ENCODE results near the gene TAF12.
"Not testable (repeated sequence)": the region's sequence is repeated elsewhere in the genome, so short reads cannot be mapped to it uniquely, and the experiment has no call there.

The TAF12 gene

DNA sequence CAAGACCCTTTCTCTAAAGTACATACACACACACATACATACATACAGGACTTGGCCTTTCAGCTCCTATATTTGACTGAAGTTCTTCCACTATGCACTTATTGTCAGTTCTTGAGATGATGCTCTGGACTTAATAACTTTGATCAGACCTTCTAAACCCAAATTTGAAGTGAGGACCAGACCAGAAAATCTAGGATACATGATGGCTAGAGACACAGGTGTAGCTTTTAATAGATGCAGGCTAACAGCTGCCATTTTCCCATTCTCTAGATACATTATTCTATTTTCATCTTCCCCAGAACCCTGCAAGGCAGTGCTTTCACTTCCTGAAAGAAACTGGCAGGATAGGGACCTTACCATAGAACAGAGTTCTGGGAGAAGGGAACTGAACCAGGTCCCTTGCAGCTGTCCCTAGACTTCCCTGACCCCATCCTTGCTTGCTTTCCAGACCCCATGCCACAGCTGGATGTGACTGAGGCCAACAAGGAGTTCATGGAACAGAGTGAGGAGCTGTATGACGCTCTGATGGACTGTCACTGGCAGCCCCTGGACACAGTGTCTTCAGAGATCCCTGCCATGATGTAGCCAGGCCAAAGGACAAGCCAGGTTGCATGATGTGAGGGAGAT, 65.7 kb downstream of the TAF12 start:
- Histone ChIP-seq H3K79me2 (ENCODE audit: low read length) (peaks cover 34% of the 10 kb centered on the region), H3K4me1 (ENCODE audit: low read length) (peaks cover 12% of the 10 kb centered on the region), H3K4me3 (ENCODE audit: low read length) (no peak overlapping the region), H3K9ac (ENCODE audit: low read length) (no peak overlapping the region), H3K27ac (ENCODE audit: low read length) (peak overlapping the region; percentile 76), H4K20me1 (ENCODE audit: insufficient read depth, low read length) (peaks cover 28% of the 10 kb centered on the region), H3K9me3 (ENCODE audit: insufficient read depth, low read length) (no peaks in the 10 kb centered on the region), H2AFZ (ENCODE audit: low read depth, low read length) (no peak overlapping the region), H3K4me2 (ENCODE audit: low read length) (no peak overlapping the region), H3K36me3 (replicated peaks; ENCODE audit: low read depth, low read length) (peaks cover 36% of the 10 kb centered on the region), H3K27me3 (ENCODE audit: low read depth, low read length) (no peaks in the 10 kb centered on the region)
- no peak for TF ChIP-seq EZH2phosphoT487 (IDR thresholded peaks at IDR 0.05; ENCODE audit: low read depth)
- TF ChIP-seq, protein P1, sequence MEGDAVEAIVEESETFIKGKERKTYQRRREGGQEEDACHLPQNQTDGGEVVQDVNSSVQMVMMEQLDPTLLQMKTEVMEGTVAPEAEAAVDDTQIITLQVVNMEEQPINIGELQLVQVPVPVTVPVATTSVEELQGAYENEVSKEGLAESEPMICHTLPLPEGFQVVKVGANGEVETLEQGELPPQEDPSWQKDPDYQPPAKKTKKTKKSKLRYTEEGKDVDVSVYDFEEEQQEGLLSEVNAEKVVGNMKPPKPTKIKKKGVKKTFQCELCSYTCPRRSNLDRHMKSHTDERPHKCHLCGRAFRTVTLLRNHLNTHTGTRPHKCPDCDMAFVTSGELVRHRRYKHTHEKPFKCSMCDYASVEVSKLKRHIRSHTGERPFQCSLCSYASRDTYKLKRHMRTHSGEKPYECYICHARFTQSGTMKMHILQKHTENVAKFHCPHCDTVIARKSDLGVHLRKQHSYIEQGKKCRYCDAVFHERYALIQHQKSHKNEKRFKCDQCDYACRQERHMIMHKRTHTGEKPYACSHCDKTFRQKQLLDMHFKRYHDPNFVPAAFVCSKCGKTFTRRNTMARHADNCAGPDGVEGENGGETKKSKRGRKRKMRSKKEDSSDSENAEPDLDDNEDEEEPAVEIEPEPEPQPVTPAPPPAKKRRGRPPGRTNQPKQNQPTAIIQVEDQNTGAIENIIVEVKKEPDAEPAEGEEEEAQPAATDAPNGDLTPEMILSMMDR (IDR thresholded peaks at IDR 0.05; ENCODE audit: low read depth, low read length) = no peak

DNA sequence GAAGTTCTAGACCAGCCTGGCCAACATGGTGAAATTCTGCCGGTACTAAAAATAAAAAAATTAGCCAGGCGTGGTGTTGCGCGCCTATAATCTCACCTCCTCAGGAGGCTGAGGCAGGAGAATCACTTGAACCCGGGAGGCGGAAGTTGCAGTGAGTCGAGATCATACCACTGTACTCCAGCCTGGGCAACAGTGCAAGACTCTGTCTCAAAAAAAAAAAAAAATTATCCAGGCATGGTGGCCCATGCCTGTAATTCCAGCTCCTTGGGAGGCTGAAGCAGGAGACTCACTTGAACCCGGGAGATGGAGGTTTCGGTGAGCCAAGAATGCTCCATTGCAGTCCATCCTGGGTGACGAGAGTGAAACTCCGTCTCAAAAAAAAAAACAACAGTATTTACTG, 69.3 kb downstream of the TAF12 start:
- Histone ChIP-seq H3K27me3 (ENCODE audit: low read depth, low read length) (no peaks in the 10 kb centered on the region), H3K9ac (ENCODE audit: low read length) (no peak overlapping the region), H3K9me3 (ENCODE audit: insufficient read depth, low read length) (no peaks in the 10 kb centered on the region), H3K4me2 (ENCODE audit: low read length) (no peak overlapping the region), H3K27ac (ENCODE audit: low read length) (no peak overlapping the region), H3K79me2 (ENCODE audit: low read length) (no peaks in the 10 kb centered on the region), H2AFZ (ENCODE audit: low read depth, low read length) (no peak overlapping the region), H3K36me3 (replicated peaks; ENCODE audit: low read depth, low read length) (peaks cover 10% of the 10 kb centered on the region), H3K4me1 (ENCODE audit: low read length) (peaks cover under 1% of the 10 kb centered on the region; the same call in 1 of the 2 replicates), H3K4me3 (ENCODE audit: low read length) (no peak overlapping the region), H4K20me1 (ENCODE audit: insufficient read depth, low read length) (0 out of 2 replicates have a peak, but pooled peaks cover 4% of the 10 kb centered on the region)
- TF ChIP-seq, protein P1 (IDR thresholded peaks at IDR 0.05; ENCODE audit: low read depth, low read length) = no peak
- TF ChIP-seq EZH2phosphoT487 (IDR thresholded peaks at IDR 0.05; ENCODE audit: low read depth) = no peak

DNA sequence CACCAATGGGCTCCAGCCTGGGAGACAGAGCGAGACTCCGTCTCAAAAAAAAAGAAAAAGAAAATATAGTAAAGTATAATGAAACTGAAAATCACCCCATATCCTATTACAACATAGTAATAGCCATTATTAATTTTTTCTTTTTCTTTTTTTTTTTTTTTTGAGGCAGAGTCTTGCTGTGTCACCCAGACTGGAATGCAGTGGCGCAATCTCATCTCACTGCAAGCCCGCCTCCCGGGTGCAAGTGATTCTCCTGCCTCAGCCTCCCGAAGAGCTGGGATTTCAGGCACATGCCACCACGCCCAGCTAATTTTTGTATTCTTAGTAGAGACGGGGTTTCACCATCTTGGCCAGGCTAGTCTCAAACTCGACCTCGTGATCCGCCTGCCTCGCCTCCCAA, 70.0 kb downstream of the TAF12 start:
- H3K36me3 ChIP-seq (replicated peaks; ENCODE audit: low read depth, low read length); H3K9ac ChIP-seq (ENCODE audit: low read length); H3K4me1 ChIP-seq (ENCODE audit: low read length); H2AFZ ChIP-seq (ENCODE audit: low read depth, low read length); H3K27ac ChIP-seq (ENCODE audit: low read length); H4K20me1 ChIP-seq (ENCODE audit: insufficient read depth, low read length); H3K27me3 ChIP-seq (ENCODE audit: low read depth, low read length); H3K4me3 ChIP-seq (ENCODE audit: low read length); H3K79me2 ChIP-seq (ENCODE audit: low read length); H3K9me3 ChIP-seq (ENCODE audit: insufficient read depth, low read length); H3K4me2 ChIP-seq (ENCODE audit: low read length): not testable (repeated sequence)

DNA sequence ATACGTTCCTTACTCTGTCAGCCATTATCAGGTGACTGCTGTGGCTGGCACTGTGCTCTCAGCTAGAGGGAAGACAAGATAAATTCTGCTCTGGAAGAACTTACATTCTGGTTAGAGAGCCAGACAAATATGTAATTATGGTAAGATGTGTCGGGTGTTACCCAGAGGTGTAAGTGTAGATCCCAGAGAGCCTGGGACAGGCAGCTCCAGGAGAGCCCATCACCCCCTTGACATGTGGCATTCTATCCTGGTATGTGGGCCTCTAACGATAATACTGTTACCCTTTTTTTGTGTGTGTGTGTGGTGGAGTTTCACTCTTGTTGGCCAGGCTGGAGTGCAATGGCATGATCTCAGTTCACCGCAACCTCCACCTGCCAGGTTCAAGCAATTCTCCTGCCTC, 71.0 kb downstream of the TAF12 start:
- no peak overlapping the region for H3K4me3 ChIP-seq (ENCODE audit: low read length)
- no peak overlapping the region for H2AFZ ChIP-seq (ENCODE audit: low read depth, low read length)
- H3K79me2 ChIP-seq (ENCODE audit: low read length) = no peaks in the 10 kb centered on the region
- H3K27me3 ChIP-seq (ENCODE audit: low read depth, low read length) = no peaks in the 10 kb centered on the region
- no peak overlapping the region for H3K9ac ChIP-seq (ENCODE audit: low read length)
- H3K9me3 ChIP-seq (ENCODE audit: insufficient read depth, low read length) = no peaks in the 10 kb centered on the region
- H3K4me1 ChIP-seq (ENCODE audit: low read length) = no peaks in the 10 kb centered on the region
- H3K27ac ChIP-seq (ENCODE audit: low read length) = no peak overlapping the region
- H3K4me2 ChIP-seq (ENCODE audit: low read length) = no peak overlapping the region
- H4K20me1 ChIP-seq (ENCODE audit: insufficient read depth, low read length) = no peaks in the 10 kb centered on the region
- peaks cover 3% of the 10 kb centered on the region for H3K36me3 ChIP-seq (replicated peaks; ENCODE audit: low read depth, low read length)
- no peak for TF ChIP-seq EZH2phosphoT487 (IDR thresholded peaks at IDR 0.05; ENCODE audit: low read depth)
- TF ChIP-seq, protein P1 (IDR thresholded peaks at IDR 0.05; ENCODE audit: low read depth, low read length) = no peak

Measured in OCI-LY3 (cell line).